HG03175 (cell line): ENCODE measurements around the gene COA8.
A peak's percentile ranks its signal among the peaks of the same experiment; 100 is the strongest.

Source experiments
- ATAC-seq: cut with Tn5 transposase; IDR thresholded peaks from one replicate; pipeline ENCODE4 v1.9.1; 2021; ENCODE audit warnings: mild to moderate bottlenecking, moderate library complexity; ENCODE audit not compliant: unreplicated experiment

The COA8 gene

DNA sequence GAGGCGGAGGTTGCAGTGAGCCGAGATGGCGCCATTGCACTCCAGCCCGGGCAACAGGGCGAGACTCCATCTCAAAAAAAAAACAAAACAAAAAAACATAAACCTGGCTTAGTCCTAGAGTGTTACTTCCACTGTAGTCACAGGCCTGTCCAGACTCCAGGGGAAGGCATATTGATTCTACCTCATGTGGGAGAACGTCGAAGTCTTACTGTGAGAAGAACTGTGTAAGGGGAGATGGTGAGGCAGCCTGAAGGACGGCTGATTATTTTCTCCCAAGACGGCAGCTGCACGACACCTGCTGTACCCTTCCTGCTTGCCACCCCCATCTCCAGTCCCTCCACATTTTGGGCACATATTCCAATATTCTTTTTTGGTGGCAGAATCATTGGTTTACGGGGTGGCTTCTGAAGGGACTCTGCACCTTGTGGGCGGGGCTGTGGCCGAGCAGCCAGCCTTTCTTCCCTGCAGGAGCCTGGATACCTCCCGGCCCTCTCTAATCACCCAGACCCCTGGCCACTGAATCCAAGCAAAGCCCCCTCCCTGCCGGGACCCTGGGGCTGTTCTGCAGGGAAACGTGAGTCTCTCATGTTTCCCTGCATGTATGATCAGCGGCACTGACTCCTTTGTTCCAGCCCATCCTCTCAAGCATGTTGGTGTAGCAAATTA lies 54.0 kb downstream of the COA8 start:
- ATAC-seq: no peak

DNA sequence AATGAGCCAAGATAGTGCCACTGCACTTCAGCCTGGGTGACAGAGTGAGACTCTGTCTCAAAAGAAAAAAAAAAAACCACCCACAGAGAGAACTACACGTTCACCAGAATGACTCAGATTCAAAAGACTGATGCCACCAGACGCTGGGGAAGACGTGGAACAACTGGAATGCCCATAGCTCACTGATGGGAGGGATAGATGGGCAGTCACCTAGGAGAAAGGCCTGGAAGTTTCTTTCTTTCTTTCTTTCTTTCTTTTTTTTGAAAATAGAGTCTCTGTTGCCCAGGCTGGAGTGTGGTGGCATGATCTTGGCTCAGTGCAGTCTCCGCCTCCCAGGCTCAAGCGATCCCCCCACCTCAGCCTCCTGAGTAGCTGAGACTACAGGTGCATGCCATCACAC lies 56.3 kb downstream of the COA8 start:
- ATAC-seq: no peak

DNA sequence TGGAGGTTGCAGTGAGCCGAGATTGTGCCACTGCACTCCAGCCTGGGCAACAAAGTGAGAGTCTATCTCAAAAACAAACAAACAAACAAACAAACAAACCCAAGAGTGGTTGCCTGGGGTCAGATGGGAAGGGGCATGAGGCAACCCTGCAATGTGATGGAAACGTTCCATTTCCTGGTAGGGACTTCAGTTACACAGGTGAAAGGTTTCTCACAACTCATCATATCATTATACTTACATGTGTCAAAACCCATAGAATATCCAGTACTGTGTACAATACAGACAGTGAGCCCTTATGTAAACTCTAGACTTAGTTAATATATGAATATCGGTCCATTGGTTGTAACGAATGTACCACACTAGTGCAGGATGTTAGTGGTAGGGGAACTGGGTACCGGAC lies 59.1 kb downstream of the COA8 start:
- no peak for ATAC-seq

DNA sequence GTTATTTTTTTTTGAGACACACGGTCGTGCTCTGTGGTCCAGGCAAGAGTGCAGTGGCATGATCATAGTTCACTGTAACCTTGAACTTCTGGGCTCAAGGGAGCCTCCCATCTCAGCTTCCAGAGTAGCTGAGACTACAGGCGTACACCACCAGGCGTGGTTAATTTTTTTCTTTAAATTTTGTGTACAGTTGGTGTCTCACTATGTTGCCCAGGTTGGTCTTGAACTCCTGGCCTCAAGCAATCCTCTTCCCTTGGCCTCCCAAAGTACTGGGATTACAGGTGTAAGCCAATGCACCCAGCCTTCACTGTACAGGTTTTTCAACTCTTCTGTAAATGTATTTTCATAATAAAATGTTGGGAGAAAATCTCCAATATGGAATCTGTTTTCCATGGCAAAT lies 60.5 kb downstream of the COA8 start:
- ATAC-seq: no peak

DNA sequence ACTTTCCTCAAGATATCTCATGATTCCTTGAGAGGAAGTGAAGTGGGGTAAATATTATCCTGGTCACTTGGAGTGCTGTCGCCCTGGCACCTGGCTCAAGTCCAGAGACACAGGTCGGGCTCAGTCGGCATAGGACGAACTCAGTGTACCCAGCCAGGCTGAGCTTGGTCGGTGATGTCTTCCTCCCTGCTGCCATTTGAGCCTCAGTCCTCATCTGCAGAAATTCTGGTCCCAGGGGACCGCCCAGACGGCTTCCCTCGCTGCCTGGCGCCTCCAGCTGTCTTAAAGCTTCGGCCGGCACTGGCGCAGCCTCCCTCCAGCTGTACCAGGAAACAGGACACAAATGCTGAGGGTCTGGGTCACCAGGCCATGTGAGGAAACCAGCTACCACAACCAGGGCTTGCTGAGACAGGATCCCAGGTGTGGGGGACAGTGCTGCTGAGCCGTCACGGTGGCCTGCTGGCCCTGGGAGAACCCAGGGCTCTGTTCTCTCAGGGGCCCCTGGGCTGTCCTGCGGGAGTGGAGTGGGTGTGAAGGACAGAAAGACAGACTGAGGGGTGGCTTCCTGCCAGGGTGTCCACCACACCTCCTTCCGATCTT lies 61.2 kb downstream of the COA8 start:
- no peak for ATAC-seq

DNA sequence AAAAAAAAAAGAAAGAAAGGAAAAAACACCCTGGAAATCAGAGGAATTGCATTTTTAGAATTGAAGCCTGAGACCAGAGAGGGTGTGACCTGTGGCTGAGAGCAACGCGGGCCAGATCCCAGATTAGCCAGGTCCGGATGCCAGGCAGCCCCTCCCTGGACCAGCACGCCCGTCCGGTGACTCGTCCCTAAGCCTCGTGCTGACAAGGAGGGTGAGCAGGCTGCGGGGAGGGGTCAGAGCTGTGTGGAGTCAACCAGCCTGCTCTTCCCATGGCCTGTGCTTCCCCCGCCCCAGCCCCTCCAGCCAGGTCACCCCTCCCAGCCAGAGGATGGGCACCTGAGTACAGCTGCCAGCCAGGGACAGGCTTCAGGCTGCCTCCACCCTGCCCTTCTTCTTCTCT lies 62.1 kb downstream of the COA8 start:
- no peak for ATAC-seq

DNA sequence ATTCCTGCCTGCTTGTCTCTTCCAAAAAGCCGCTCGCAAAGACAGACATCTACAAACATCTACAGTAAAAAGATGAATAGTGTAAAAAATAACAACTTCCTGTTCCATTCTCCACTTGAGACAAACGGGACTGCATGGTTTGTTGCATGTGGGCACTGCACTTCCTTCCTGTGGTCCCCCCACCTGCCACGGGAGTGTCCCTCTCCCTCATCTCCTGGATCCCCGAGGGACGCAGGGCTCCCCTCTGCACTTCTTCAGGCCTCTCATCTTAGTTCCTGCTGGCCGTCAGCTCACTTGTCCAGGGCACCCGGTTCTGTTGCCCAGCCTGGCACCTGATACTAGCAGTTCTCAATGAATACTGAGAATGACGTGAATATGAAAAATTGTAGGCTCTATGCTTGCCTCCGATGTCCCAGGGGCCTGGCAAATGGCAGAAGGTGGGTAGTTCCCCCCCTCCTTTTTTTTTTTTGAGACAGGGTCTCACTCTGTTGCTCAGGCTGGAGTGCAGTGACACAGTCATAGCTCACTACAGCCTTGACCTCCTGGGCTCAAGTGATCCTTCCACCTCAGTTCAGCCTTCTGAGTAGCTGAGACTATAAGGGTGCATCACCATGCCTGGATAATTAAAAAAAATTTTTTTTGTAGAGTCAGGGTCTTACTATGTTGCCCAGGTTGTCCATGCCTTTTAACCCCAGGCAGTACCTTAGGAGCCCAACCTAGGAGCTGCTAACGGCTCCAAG lies 62.8 kb downstream of the COA8 start:
- no peak for ATAC-seq

DNA sequence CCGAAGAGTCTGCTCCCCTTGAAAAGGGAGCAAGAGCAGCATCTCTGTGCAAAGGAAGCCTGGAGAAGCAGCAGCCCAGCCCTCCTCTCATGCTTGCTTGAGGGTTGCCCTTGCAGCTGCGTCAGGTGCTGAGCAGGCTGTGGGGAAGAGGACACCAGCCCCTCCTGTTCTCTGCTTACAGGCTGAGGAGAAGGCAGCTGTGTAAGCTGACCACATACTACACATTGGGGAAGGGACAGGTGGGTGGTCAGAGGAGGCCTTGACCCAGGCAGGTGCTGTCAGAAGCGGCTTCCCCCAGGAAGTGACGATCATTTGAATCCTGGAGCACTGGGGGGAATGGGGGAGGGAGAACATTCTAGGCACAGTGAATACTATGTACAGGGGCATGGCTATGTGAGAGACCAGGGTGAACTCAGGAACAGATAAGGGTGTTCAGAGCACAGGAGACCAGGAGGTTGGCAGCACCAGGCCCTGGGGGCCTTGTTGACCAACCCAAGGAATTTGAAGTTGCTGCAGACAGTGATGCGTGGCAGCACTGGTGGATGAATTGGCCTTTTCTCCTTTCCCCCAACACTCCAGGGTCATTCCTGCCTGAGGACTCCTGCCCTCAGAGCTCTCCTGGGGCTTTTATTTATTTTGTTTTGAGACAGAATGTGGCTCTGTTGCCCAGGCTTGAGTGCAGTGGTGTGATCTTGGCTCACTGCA lies 63.5 kb downstream of the COA8 start:
- no peak for ATAC-seq

DNA sequence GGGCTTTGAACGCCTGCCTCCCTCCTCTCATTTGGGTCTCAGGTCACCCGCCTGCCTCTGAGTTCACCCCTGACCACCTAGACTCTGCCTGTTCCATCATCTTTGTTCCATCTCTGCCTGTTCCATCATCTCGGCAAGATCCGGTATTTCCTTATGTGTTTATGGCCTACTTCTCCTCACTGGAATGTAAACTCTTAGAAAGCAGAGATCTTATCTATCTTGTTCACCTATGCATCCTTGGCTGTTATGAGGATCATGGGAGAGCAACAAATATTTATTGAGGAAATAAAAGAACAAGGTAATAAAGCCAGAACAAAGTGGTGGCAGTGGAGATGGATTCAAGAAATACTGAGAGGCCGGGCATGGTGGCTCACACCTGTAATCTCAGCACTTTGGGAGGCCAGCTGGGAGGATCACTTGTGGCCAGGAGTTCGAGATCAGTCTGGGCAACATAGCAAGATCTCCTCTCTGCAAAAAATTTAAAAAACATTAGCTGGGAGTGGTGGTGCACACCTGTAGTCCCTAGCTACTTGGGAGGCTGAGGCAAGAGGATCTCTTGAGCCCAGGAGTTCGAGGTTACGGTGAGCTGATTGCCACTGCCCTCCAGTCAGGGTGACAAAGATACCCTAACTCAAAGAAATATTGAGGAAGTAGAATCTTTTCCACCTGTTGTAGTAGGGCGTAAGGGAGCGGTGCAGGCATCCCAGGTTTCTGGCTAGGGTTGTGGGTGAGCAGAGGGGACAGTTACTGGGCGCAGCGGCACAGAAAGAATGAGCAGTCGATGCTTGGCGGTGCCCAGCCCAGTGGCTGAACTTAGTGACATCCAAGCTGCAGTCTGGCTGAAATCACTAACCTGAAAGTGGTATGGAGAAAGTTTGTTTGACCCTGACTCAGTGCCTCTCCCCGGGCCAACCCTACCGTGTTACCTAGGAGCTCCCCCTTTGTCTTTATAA lies 64.6 kb downstream of the COA8 start:
- no peak for ATAC-seq

DNA sequence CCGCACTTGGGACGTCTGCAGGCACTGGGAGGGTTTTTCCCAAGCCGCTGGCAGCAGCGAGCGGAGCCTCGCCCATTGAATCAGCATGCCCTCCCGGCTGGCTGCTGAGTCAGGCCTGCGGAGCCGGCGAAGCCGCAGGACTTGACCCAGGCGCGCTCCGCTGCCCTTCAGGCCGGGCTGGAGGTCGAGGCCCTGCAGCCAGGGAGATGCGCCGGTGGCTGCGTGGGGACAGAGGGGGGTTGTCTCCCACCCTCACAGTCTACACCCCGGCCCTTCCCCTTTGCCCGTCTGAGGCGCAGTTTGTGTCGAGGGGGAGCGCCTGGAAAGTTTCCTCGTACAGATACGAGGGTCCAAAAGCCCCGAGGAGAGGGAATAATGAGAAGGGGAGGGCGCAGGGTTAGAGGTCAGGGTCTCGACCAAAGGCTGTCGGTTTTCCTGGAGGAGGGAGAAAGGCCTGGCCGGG lies 65.5 kb downstream of the COA8 start:
- ATAC-seq: no peak

DNA sequence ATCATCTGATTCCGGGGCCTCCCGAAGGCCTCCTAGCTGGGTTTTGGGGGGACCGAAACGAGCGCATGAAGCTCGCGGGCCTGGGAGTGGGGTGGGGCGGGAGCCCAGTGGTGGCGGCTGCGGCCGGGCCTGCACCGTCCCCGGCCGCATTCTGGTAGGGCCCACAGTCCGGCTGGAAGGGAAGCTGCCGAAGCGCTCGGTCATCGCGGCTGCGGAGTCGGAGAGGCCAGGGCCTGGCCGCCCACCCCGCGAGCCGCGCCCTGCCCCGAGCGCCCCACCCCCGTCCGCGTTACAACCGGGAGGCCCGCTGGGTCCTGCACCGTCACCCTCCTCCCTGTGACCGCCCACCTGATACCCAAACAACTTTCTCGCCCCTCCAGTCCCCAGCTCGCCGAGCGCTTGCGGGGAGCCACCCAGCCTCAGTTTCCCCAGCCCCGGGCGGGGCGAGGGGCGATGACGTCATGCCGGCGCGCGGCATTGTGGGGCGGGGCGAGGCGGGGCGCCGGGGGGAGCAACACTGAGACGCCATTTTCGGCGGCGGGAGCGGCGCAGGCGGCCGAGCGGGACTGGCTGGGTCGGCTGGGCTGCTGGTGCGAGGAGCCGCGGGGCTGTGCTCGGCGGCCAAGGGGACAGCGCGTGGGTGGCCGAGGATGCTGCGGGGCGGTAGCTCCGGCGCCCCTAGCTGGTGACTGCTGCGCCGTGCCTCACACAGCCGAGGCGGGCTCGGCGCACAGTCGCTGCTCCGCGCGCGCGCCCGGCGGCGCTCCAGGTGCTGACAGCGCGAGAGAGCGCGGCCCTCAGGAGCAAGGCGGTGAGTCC lies 66.1 kb downstream of the COA8 start, which contains the start of gene KLC1:
KLC1 (plus strand) TSS at position 528 of the 819 bp plus-strand sequence. CDS start 25,354 bp downstream, outside the sequence.
- peak; percentile 72 for ATAC-seq

DNA sequence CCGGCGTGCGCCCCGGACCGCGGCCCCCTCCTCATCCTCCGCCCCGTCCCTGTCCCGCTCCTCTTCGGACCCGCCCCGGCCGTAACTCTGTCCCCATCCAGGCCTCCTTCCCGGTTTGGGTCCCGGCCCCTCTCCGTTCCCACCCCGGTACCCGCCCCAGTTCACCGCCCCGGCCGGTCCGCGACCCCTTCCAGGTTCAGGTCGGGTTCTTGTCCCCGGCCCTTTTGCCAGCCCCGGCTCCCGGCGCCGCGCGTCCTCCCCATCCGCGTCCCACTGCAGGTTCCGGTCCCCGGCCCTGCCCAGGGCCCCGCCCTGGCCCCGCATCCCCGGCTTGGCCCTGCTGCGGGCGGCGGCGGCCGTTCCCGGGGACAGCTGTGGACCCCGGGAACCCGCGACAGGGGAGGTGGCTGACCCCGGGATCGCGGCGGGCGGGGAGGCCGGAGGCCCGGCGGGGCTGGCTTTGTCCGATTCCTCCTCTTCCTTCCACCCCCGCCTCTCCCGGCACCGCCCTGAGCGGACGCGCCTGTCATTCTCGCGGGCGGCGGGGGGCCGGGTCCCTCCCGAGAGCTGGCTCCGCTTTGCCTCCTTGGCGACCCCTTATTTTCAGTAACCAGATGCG lies 66.9 kb downstream of the COA8 start:
- no peak for ATAC-seq

DNA sequence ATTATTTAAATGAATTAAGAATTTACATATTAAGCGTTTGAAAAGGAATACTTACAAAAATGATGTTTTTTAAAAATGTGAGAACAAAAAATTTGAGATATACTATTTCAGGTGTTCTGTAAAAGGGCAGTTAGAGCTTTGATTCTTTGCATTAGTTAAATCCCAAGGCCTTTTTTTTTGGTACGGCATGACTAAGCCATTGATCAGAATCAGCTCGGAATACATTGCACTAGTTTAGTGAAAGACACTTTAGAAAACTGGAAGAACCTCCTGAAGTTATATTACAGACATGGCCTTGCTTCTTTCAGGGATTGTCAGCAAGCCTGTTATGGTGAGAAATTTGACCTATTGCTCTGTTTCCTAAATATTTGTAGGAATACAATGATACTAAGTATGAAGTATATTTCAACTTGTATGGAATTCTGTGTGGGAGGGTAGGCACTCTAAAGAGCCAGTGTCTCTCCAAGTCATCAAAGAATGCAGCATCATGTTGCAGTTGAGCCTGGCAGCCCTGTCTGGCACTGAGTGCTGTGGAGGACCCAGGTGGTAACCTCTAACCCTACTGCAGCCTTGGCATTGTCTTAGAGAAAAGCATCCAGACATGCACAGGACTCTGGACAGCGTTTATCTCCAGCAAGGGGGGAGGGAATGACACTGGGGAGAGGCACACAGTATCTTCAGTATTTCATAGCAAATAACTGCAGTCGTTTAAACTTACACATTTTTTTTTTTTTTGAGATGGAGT lies 67.8 kb downstream of the COA8 start:
- no peak for ATAC-seq

DNA sequence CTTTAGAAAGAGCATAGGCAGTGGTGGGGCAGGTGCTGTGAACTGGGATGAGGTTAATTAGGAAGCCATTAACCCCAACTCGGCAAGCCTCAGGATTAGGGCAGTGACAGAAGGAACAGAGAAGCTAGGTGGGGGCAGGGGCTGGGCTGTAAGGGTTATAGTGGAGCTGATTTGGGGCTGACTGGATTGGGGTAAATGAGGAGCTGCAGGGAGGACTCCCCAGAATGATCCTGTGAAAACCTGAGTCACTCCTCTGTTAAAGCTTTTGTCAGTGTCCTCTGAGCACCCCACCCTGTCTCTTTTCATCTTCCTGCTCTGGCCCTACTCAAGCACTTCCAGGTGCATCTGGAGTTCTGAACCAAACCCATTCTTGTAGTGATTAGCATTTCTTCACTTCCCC lies 70.6 kb downstream of the COA8 start:
- no peak for ATAC-seq

DNA sequence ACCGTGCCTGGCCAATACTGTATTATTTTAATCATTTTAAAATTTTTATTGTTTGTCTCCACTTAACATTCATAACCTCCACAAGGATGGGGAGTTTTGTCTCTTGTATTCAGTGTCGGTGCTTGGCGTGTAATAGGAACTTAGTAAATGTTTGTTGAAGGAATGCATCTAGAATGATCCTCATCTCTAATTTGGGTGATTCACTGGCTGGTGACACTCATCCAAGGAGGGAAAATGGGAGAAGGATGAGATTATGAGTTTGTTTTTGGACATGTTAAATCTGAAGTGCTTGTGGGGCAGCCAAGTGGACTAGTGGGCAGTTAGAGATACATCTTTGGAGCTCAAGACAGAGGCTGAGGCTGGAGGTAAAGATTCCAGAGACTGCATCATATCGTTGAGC lies 71.4 kb downstream of the COA8 start:
- ATAC-seq: no peak

DNA sequence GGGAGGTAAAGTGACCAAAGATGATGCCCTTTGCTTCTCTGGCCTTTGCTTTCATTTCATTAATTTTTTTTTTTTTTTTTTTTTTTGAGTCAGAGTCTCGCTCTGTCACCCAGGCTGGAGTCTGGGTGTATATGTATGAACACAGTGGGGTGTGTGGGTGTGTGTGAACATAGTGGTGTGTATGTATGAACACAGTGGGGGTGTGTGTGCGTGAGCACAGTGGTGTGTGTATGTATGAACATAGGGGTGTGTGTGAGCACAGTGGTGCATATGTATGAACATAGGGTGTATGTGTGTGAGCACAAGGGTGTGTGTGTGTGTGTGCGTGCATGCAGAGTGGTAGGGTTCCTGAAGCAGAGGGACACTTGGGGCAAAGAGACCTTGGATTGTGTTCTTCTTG lies 75.8 kb downstream of the COA8 start:
- no peak for ATAC-seq
